PC-3 (cell line): Measurements from ENCODE around the gene SIVA1. TPM values are rescaled to one million over a fixed set of nuclear protein-coding genes. Genes with fewer than 3 reads are reported as not detected.

Source experiments
- ATAC-seq: fragments of 200-7000 bp; cut with Tn5 transposase; 2 replicates; pipeline ENCODE4 v1.9.1; 2020; ENCODE audit warnings: mild to moderate bottlenecking, moderate library complexity
- BruUV-seq: library from RNA; stranded (reverse); fragments of 400-500 nt; replicated peaks from 2 replicates; lab custom pipeline; 2021; lab: Mats Ljungman, UMichigan
- CTCF ChIA-PET: fragments of 300-600 bp; sonication (Branson Sonifier 250); formaldehyde crosslinking; loops from one replicate; lab custom pipeline; 2022; ENCODE audit warnings: antibody characterized with exemption; lab: Charles Lee
- POLR2A ChIA-PET: fragments of 300-600 bp; sonication (Branson Sonifier 250); formaldehyde crosslinking; loops from one replicate; lab custom pipeline; 2022; ENCODE audit warnings: antibody characterized with exemption; ENCODE audit not compliant: unreplicated experiment; lab: Charles Lee
- DNase-seq: peaks from one replicate; pipeline ENCODE4 v3.0.0-alpha.2; 2015
- H2AFZ ChIP-seq: fragments of 300-600 bp; sonication (generic); 2 replicates; pipeline ENCODE4 v1.6.0; 2016; ENCODE audit warnings: antibody characterized with exemption, low read length
- H3F3A ChIP-seq: fragments of 300-600 bp; sonication (generic); one replicate; pipeline ENCODE4 v1.6.0; 2017; ENCODE audit warnings: antibody characterized with exemption, low read length, control low read depth, mild to moderate bottlenecking; ENCODE audit not compliant: unreplicated experiment
- H3K27ac ChIP-seq: fragments of 300-600 bp; sonication (generic); 2 replicates; pipeline ENCODE4 v1.5.1; 2016; ENCODE audit warnings: mild to moderate bottlenecking, low read length
- H3K27me3 ChIP-seq: fragments of 300-600 bp; sonication (generic); 2 replicates; pipeline ENCODE4 v1.6.1; 2016; ENCODE audit warnings: low read length, mixed read lengths
- H3K36me3 ChIP-seq: fragments of 300-600 bp; sonication (generic); 2 replicates; pipeline ENCODE4 v1.6.1; 2016; ENCODE audit warnings: low read depth, mixed run types, low read length, mixed read lengths
- H3K4me1 ChIP-seq: fragments of 300-600 bp; sonication (generic); 2 replicates; pipeline ENCODE4 v1.5.1; 2016; ENCODE audit warnings: low read length; ENCODE audit not compliant: insufficient read depth
- H3K4me2 ChIP-seq: fragments of 300-600 bp; sonication (generic); 2 replicates; pipeline ENCODE4 v1.6.0; 2016; ENCODE audit warnings: low read length
- H3K4me3 ChIP-seq: fragments of 300-600 bp; sonication (generic); 2 replicates; pipeline ENCODE4 v1.5.1; 2016; ENCODE audit warnings: mild to moderate bottlenecking, low read length, mixed read lengths
- H3K79me2 ChIP-seq: fragments of 300-600 bp; sonication (generic); 2 replicates; pipeline ENCODE4 v1.6.1; 2017; ENCODE audit warnings: low read length, mixed read lengths
- H3K9ac ChIP-seq: fragments of 300-600 bp; sonication (generic); 2 replicates; pipeline ENCODE4 v1.6.0; 2016; ENCODE audit warnings: mild to moderate bottlenecking, low read length
- H3K9me2 ChIP-seq: fragments of 300-600 bp; sonication (generic); replicated peaks from 2 replicates; pipeline ENCODE4 v1.6.1; 2016; ENCODE audit warnings: mixed run types, low read length, mixed read lengths
- H3K9me3 ChIP-seq: fragments of 300-600 bp; sonication (generic); 2 replicates; pipeline ENCODE4 v1.6.1; 2016; ENCODE audit warnings: low read length, mixed read lengths
- H4K20me1 ChIP-seq: fragments of 300-600 bp; sonication (generic); 2 replicates; pipeline ENCODE4 v1.6.1; 2016; ENCODE audit warnings: low read length, mixed read lengths
- CTCF ChIP-seq: fragments of 300-600 bp; sonication (generic); conservative IDR thresholded peaks from 2 replicates; pipeline ENCODE4 v1.5.1; 2017; ENCODE audit warnings: antibody characterized with exemption, low read depth, mild to moderate bottlenecking, low read length
- EZH2 ChIP-seq: fragments of 300-600 bp; sonication (generic); IDR thresholded peaks from one replicate; pipeline ENCODE4 v1.6.1; 2017; ENCODE audit warnings: antibody characterized with exemption, mild to moderate bottlenecking, low read length; ENCODE audit not compliant: unreplicated experiment
- EZH2phosphoT487 ChIP-seq: fragments of 300-600 bp; sonication (generic); IDR thresholded peaks from 2 replicates; pipeline ENCODE4 v1.6.1; 2018; ENCODE audit warnings: mild to moderate bottlenecking, antibody characterized with exemption, low read length, borderline replicate concordance
- intact Hi-C: fragments of 100-400 bp; cut with micrococcal nuclease; formaldehyde crosslinking; loops from 2 replicates; pipeline ENCODE4 v1.9.0; 2023
- total RNA-seq: library from RNA; depleted of rRNA; stranded (reverse); fragments of >200 nt; gene quantifications from 2 replicates; pipeline ENCODE4 v1.2.3, GENCODE V29; 2014

SIVA1 gene
- total RNA-seq, 1 experiment from 2014 or later = 375 TPM

GRCh38 chr14:104768437-104769323, 15.7 kb downstream of the SIVA1 start:
- Histone ChIP-seq H3K4me3 (no peak overlapping the region), H3K4me1 (no peaks in the 10 kb centered on the region), H2AFZ (0 out of 2 replicates have a peak overlapping the region, but pooled peaks have one; percentile 51), H3K36me3 (peaks cover 27% of the 10 kb centered on the region), H3K27ac (no peak overlapping the region), H3F3A (no peaks in the 10 kb centered on the region), H3K9ac (no peak overlapping the region), H3K9me2 (no peaks in the 10 kb centered on the region), H3K9me3 (no peaks in the 10 kb centered on the region), H4K20me1 (0 out of 2 replicates have a peak, but pooled peaks cover 3% of the 10 kb centered on the region), H3K4me2 (no peak overlapping the region), H3K27me3 (no peaks in the 10 kb centered on the region), H3K79me2 (no peaks in the 10 kb centered on the region)
- intact Hi-C loops = loop anchor here (1.0 kb wide), 1 partner anchor 58 kb away; no protein-coding TSS in a partner anchor
- ATAC-seq (peak; percentile 93), DNase-seq (peak; percentile 85)
- ChIA-PET CTCF (interaction anchor here (0.5 to 1.7 kb wide), 8 partner anchors 19 to 318 kb away, joined by 3 to 21 read pairs (median 4); partner anchors contain the start of gene ZBTB42), POLR2A (no interaction called here)
- TF ChIP-seq EZH2 = no peak
- peak; percentile 70 for TF ChIP-seq CTCF
- no peak for TF ChIP-seq EZH2phosphoT487
- BruUV-seq = no TSS peak

GRCh38 chr14:104769324-104770071, 16.6 kb downstream of the SIVA1 start:
- Histone ChIP-seq H3K27ac (no peak overlapping the region), H2AFZ (no peak overlapping the region)
- intact Hi-C loops = no loop called here

More at GRCh38 chr14:104769324-104770071, 16.6 kb downstream of the SIVA1 start:
- H4K20me1 ChIP-seq = 0 out of 2 replicates have a peak, but pooled peaks cover 3% of the 10 kb centered on the region
- TF ChIP-seq CTCF (no peak), EZH2phosphoT487 (no peak), EZH2 (no peak)
- H3K9me3 ChIP-seq = no peaks in the 10 kb centered on the region
- no peaks in the 10 kb centered on the region for H3K79me2 ChIP-seq
- H3F3A ChIP-seq = no peaks in the 10 kb centered on the region
- H3K4me3 ChIP-seq = no peak overlapping the region
- H3K36me3 ChIP-seq = peaks cover 27% of the 10 kb centered on the region
- no peaks in the 10 kb centered on the region for H3K4me1 ChIP-seq
- DNase-seq (no peak), ATAC-seq (no peak)
- ChIA-PET CTCF (interaction anchor here (1.7 kb wide), 1 partner anchor 57 kb away, joined by 21 read pairs; no protein-coding TSS in a partner anchor), POLR2A (no interaction called here)
- H3K9me2 ChIP-seq = no peaks in the 10 kb centered on the region
- H3K9ac ChIP-seq = no peak overlapping the region
- no peaks in the 10 kb centered on the region for H3K27me3 ChIP-seq
- TSS peak; percentile 68 for BruUV-seq
- H3K4me2 ChIP-seq = no peak overlapping the region
